Measurements from ENCODE around the gene BABAM1. TPM values are rescaled to one million over a fixed set of nuclear protein-coding genes. Genes with fewer than 3 reads are reported as not detected.

BABAM1 gene
- total and polyA plus RNA-seq, 10 of the 15 experiments (the other 5 are each of a cell fraction or from before 2014, with no cell fraction given), result 11.9 to 154 (median 103) TPM

DNA sequence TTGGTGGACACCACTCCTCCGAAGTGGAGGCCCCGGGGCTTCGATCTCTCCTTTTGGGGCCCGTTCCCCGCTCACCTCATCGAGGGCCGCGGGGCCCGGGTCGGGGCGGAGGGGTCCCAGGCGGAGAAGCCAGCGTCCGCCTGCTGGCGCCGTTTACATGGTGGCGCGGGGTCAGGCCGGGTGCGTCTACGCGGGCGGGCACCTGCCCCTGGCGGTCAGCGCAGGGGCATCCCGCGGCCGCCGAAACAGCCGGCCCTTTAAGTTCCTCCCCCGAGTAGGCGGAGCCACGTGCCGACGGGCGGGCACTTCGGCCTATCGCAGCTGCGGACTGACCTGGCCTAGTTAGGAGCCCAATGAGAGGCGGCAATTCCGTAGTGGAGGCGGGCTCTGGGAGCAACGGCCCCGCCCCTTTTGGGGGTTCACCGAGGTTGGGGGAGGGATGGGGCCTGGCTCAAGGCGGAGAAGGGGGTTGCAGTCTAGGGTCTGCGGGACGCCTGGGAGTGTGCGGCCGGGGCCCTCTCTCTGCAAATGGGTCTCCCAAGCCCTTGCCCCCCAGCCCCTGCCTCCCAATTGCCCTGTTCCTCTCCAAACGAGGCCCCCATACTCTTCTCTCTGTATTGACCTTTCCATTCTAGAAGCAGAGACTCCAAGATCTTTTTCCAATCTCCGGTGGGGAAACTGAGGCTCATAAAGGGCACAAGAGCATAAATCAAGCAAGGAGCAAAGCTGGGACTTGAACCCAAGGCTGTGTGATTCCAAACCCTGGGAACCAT lies 36.1 kb downstream of the BABAM1 start, which contains the start of gene ABHD8 (continued):
- TF ChIP-seq GABPA (IDR thresholded peaks at IDR 0.05; ENCODE audit: low read depth), result no peak
- no peak for TF ChIP-seq EZH2 (IDR thresholded peaks at IDR 0.05; ENCODE audit: borderline replicate concordance, control insufficient read depth, low read depth, low read length)
- no peak for TF ChIP-seq MLLT1 (IDR thresholded peaks at IDR 0.05)
- no peak for TF ChIP-seq CHD1 (IDR thresholded peaks at IDR 0.05; ENCODE audit: low read depth, low read length)
- TF ChIP-seq IRF4 (IDR thresholded peaks at IDR 0.05; ENCODE audit: low read depth, low read length), result 0 out of 2 replicates have a peak, but pooled peaks have one; percentile 19

GRCh38 chr19:17303940-17304267 lies 36.7 kb downstream of the BABAM1 start:
- RAD21 ChIA-PET (ENCODE audit: unreplicated experiment), result interaction anchor here (0.8 to 1.5 kb wide), 5 partner anchors 9 to 85 kb away, joined by 3 to 7 read pairs (median 5); partner anchors contain the start of gene BABAM1
- Histone ChIP-seq H3K9ac (ENCODE audit: control insufficient read depth, insufficient read depth, low read length) (peak overlapping the region; percentile 4; the same call in 1 of the 2 replicates), H2AFZ (ENCODE audit: control insufficient read depth, low read depth, low read length) (peak overlapping the region; percentile 67), H4K20me1 (ENCODE audit: control insufficient read depth, insufficient read depth) (no peaks in the 10 kb centered on the region), H3K4me2 (ENCODE audit: control insufficient read depth, insufficient read depth) (peak overlapping the region; percentile 97), H3K36me3 (ENCODE audit: control insufficient read depth in 2 of 2, insufficient read depth in 2 of 2, low read length in 1 of 2) (no peaks in the 10 kb centered on the region), H3K79me2 (ENCODE audit: control insufficient read depth, insufficient read depth, low read length) (peaks cover 11% of the 10 kb centered on the region), H3K9me3 (replicated peaks; ENCODE audit: control insufficient read depth, insufficient read depth, low read length) (no peaks in the 10 kb centered on the region), H3K4me3 (no peak overlapping the region), H3K4me1 (ENCODE audit: control insufficient read depth, insufficient read depth, low read length) (peaks cover 16% of the 10 kb centered on the region), H3K27ac (ENCODE audit: control insufficient read depth, insufficient read depth) (peak overlapping the region; percentile 22; the same call in 1 of the 2 replicates), H3K27me3 (replicated peaks in 1 of 2; ENCODE audit: control insufficient read depth in 2 of 2, insufficient read depth in 2 of 2, low read length in 1 of 2) (no peaks in the 10 kb centered on the region)
- CTCF ChIA-PET, result interaction anchor here (0.7 to 5.0 kb wide), 9 partner anchors 10 to 236 kb away, joined by 3 to 43 read pairs (median 4); partner anchors contain the start of genes ANO8, BABAM1 and CCDC194
- WGBS (ENCODE audit: insufficient coverage, insufficient replicate concordance, low lambda C conversion rate, missing lambda C conversion rate), result 79% methylated on average over 12 of the region's 12 CpGs
- FAIRE-seq (no peak), DNase-seq (ENCODE audit: low read depth, low spot score) (no peak), ATAC-seq (no peak)
- in situ Hi-C loops (cut with MboI), result no loop called here
- SMC1A ChIA-PET (ENCODE audit: uncharacterized antibody, unreplicated experiment), result interaction anchor here (0.7 to 1.7 kb wide), 5 partner anchors 12 to 229 kb away, joined by 3 to 4 read pairs (median 3); partner anchors contain the start of gene USE1
- BruUV-seq (replicated peaks), result no TSS peak
- POLR2A ChIA-PET, result interaction anchor here (0.8 to 2.9 kb wide), 6 partner anchors 11 to 102 kb away, joined by 3 to 12 read pairs (median 4); partner anchors contain the start of genes ANO8, BABAM1, BST2 and OCEL1
- TF ChIP-seq, protein P1, sequence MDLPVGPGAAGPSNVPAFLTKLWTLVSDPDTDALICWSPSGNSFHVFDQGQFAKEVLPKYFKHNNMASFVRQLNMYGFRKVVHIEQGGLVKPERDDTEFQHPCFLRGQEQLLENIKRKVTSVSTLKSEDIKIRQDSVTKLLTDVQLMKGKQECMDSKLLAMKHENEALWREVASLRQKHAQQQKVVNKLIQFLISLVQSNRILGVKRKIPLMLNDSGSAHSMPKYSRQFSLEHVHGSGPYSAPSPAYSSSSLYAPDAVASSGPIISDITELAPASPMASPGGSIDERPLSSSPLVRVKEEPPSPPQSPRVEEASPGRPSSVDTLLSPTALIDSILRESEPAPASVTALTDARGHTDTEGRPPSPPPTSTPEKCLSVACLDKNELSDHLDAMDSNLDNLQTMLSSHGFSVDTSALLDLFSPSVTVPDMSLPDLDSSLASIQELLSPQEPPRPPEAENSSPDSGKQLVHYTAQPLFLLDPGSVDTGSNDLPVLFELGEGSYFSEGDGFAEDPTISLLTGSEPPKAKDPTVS (IDR thresholded peaks at IDR 0.05; ENCODE audit: low read depth, low read length), result 0 out of 2 replicates have a peak, but pooled peaks have one; percentile 0
- TF ChIP-seq, protein P2, sequence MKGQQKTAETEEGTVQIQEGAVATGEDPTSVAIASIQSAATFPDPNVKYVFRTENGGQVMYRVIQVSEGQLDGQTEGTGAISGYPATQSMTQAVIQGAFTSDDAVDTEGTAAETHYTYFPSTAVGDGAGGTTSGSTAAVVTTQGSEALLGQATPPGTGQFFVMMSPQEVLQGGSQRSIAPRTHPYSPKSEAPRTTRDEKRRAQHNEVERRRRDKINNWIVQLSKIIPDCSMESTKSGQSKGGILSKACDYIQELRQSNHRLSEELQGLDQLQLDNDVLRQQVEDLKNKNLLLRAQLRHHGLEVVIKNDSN (IDR thresholded peaks at IDR 0.05; ENCODE audit: borderline replicate concordance, extremely low read length, insufficient read depth, low read depth, low read length), result no peak
- no peak for TF ChIP-seq RB1 (IDR thresholded peaks at IDR 0.05; ENCODE audit: borderline replicate concordance)
- intact Hi-C loops (cut with micrococcal nuclease; ENCODE audit: unreplicated experiment), result loop anchor here (10.0 kb wide), 1 partner anchor 409 kb away; no protein-coding TSS in a partner anchor

Measured in GM12878 (cell line).